OCI-M2 (cell line): ENCODE measurements around the gene TMC1.
"Not testable (repeated sequence)": the region's sequence is repeated elsewhere in the genome, so short reads cannot be mapped to it uniquely, and the experiment has no call there.

Experiments used
- DNase-seq: peaks from one replicate; lab custom pipeline; 2025; ENCODE audit not compliant: unreplicated experiment; lab: John Stamatoyannopoulos, UW

TMC1 gene

GRCh38 chr9:72521416-72521815 is at the start of gene TMC1:
TSS of gene TMC1 (plus strand) at chr9:72521608. CDS start at chr9:72648649, 127,041 bp downstream.
- not testable (repeated sequence) for DNase-seq

DNA sequence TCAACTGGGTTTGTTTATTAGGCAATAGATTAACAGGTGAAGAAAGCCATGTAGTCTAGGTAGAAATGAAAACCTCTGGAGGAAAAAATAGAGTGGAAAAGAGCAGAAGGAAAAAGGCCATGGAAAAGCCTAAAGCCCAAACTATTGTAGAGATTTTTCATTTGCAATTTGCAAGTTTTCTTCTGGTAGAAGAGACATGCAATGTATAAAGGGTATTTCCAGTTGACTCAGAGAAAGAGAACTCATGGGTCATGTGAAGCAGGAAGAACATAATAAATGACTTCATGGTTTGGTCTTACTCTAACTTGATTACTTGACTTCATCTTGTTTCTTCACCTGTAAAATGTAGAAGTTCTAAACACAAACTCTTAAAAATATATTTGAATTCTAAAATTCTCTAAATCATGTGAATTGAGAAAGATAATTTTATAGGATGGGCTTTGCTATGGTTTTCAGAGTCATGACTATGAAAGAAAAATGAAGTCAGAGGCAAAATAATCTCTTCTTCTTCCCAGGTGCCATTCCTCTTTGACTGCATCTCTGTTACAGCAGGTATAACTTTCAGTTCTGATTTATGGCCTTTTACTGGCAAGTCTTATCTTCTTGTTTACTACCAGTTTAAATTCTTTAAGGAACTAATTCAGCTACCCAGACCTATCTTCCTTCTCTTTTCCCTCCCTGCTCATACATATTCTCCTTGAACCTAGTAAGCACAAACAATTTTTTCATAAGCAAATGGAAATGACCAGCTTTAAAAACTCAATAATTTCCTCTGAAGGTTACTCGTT is 47.7 kb upstream of the TMC1 start:
- DNase-seq, result no peak

GRCh38 chr9:72474676-72475075 is 46.7 kb upstream of the TMC1 start:
- no peak for DNase-seq

DNA sequence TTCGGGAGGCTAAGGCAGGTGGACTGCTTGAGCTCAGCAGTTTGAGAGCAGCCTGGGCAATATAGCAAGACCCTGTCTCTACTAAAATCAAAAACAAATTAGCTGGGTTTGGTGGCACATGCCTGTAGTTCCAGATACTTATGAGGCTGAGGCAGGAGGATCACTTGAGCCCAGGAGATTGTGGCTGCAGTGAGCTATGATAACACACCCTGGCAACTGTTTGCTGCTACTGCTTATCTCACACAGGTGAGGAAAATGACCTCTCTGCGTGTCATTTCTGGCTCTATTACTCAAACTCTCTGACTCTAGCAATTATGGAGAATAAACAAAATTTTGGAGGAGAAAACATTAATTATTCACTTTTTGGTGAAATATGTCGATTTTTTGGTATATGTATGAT is 45.3 kb upstream of the TMC1 start:
- no peak for DNase-seq

GRCh38 chr9:72476617-72477437 is 44.6 kb upstream of the TMC1 start:
- no peak for DNase-seq

DNA sequence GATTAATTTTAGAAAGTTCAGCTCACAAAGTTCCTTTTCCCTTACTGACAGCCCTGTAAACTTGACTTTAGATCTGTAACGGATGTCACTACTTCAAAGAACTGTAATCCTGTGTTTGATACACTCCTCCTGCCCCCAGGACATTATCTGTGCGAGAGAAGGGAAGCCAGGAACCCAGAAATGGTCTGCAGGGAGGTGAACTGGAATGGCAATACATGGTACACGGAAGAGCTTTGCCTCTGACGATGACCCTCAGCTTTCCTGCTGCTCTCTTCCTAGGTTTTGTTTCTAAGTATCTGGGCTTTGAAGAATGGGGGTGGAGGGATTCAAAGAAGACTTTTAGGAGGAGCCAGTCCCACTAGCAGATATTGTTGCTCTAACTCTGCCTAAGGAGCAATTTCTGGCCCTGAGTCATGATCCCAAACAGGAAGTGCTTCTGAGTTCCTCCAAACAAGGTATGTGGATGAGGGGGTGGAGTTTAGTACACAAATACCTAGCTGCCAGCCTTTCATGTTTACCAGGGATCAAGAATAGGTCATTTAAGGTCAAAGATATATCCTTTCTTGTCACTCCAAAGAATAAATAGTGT is 43.4 kb upstream of the TMC1 start:
- no peak for DNase-seq

- no peak for DNase-seq
Measured at GRCh38 chr9:72478966-72479365, 42.4 kb upstream of the TMC1 start.

DNA sequence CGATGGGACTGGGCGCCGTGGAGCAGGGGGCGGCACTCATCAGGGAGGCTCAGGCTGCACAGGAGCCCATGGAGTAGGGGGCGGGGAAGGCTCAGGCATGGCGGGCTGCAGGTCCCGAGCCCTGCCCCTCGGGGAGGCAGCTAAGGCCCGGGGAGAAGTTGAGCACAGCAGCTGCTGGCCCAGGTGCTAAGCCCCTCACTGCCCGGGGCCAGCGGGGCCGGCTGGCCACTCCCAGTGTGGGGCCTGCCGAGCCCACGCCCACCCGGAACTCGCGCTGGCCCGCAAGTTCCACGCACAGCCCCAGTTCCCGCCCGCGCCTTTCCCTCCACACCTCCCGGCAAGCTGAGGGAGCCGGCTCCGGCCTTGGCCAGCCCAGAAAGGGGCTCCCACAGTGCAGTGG is 41.1 kb upstream of the TMC1 start:
- DNase-seq, result not testable (repeated sequence)

- DNase-seq, result no peak
Measured at GRCh38 chr9:72480921-72481320, 40.5 kb upstream of the TMC1 start.

DNA sequence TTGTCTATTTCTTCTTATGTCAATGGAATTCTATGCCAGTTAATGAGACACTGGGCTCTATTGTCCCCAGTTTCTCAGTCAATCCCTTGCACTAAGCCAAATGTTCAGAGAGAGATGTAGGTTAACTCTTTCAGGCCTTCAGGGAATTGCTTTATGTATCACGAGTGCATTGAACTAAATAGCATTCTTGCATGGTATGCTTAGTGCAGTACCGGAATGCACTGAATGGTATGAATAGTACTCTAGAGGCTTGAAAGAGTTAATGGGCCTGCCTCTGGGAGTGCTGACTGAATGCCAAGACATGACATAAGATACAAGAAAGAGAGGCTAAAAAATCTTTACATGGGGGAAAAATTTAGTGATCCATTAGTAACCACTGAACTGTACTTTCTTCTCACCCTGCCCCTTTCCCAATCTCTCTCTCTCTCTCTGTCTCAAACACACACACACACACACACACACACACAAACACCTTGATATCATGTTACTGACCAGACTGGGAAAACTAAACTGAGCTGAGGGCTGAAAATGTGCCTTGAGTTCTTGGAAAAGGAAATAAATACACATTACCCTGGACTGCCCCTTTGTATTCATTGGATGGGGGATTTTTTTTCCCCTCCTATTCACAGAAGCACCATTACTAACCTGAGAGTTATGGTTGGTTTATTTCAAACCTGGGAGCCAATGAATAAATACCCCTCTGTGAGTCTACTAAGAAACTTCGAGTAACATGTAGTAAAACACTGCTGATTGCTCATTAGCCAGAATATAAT is 35.4 kb upstream of the TMC1 start:
- no peak for DNase-seq

- DNase-seq, result no peak
Measured at GRCh38 chr9:72486594-72486955, 34.8 kb upstream of the TMC1 start.

- not testable (repeated sequence) for DNase-seq
Measured at GRCh38 chr9:72487665-72488064, 33.7 kb upstream of the TMC1 start.

- DNase-seq, result no peak
Measured at GRCh38 chr9:72489986-72490385, 31.4 kb upstream of the TMC1 start.

DNA sequence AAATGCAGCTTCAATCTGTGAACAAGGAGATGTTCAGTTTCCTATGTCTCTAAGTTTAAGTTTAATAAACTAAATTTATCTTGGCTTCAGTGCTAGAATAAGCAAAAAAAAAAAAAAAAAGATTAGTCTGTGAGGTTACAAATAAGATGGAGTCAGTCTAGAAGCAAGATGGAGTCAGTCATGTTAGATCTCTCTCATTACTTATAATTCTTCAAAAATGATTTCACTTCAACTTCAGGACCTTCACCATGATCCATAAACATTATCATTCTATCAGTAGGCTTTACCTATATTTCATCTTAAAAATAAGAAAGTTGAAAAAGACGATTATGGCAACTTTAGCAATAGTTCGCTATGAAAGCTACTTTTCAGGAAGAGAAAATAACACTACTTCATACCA is 30.2 kb upstream of the TMC1 start:
- DNase-seq, result no peak

GRCh38 chr9:72494051-72494450 is 27.4 kb upstream of the TMC1 start:
- DNase-seq, result no peak

GRCh38 chr9:72497447-72498046 is 23.9 kb upstream of the TMC1 start:
- DNase-seq, result no peak

- DNase-seq, result no peak
Measured at GRCh38 chr9:72506615-72507014, 14.8 kb upstream of the TMC1 start.

DNA sequence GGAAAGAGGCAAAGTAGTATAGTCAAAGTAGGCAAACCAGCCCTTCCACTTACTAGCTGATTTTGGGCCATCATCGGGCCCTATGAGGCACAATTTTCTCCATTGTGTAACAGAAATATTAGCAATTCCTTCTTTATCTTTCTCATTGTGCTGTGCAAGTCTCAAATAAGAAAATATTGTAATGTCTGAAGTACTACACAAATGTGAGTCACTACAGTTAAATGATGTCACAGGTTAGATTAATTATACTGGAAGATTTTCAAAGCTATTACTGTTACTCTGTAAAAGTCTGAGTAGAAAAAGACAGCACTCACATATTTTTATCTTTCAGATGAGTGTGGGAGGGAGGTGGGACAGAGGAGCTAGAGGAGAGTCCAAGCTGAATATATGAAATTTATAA is 12.4 kb upstream of the TMC1 start:
- no peak for DNase-seq

DNA sequence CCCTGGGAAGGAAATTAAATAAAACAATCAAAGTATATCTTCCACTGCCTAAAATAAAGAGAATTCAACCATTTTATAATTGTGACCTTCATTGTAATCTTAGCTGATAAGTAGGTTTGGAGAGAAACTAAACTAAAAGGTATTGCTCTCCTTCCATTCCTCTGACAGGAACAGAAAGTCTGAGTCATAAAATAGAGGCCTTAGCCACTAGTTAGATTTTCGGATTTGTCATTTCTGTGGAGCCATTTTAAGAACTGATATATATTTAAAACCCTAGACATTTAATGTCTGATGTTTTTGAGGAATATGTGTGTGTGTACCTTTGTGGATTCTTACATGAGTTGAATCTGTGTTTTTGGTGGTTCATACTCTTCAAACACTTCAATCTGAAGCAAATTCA is 11.8 kb upstream of the TMC1 start:
- DNase-seq, result no peak

DNA sequence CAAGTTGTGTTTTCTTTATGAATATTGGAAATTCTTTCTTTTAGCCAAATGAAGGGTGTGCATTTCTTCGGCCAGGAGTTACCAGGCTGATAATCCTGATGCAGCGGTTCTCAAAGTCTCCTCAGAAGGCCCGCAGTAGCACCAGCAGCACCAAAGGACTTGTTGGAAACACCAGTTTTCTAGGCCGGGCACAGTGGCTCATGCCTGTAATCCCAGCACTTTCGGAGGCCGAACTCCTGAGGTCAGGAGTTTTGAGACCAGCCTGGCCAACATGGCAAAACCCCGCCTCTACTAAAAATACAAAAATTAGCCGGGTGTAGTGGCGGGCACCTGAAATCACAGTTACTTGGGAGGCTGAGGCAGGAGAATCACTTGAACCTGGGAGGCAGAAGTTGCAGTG is 397 bp upstream of the TMC1 start:
- DNase-seq, result not testable (repeated sequence)
